Measurements from ENCODE around the gene UBASH3A.

The UBASH3A gene

DNA sequence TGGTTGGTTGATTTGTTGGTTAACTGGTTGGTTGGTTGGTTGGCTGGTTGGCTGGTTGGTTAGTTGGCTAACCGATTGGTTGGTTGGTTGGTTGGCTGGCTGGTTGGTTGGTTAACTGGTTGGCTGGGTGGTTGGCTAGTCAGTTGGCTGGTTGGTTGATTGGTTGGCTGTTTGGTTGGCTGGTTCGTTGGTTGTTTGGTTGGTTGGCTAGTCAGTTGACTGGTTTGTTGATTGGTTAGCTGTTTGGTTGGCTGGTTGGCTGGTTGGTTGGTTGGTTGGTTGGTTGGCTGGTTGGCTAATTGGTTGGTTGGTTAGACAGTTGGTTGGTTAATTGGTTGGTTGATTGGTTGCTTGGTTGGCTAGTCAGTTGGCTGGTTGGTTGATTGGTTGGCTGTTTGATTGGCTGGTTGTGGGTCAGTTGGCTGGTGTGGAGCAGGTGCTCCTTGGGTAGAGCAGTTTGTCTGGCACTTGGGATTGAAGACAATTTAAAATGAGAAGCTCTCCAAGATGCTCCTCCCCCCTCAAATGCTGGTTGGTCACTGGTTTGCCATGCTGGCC lies 85.4 kb downstream of the UBASH3A start:
- Histone ChIP-seq H4K8ac (ENCODE audit: low read depth, low read length) (no peak overlapping the region), H2AFZ (ENCODE audit: insufficient read depth, low read length, poor library complexity) (no peak overlapping the region), H3K9ac (ENCODE audit: low read length) (no peak overlapping the region), H3K4ac (ENCODE audit: low read depth, low read length) (no peak overlapping the region), H2BK5ac (ENCODE audit: low read depth, low read length, poor library complexity) (no peak overlapping the region), H4K12ac (ENCODE audit: low read depth, low read length) (no peak overlapping the region), H3K36me3 (ENCODE audit: control insufficient read depth in 1 of 2, insufficient read depth in 2 of 2, low read length in 2 of 2) (no peaks in the 10 kb centered on the region), H3K4me3 (ENCODE audit: low read depth, low read length) (no peak overlapping the region), H3K79me1 (ENCODE audit: low read length) (no peaks in the 10 kb centered on the region), H3K4me1 (ENCODE audit: control insufficient read depth in 1 of 2, insufficient read depth in 2 of 2, low read length in 2 of 2) (no peaks in the 10 kb centered on the region), H3K9me3 (ENCODE audit: insufficient read depth, low read depth, low read length) (peaks cover 4% of the 10 kb centered on the region), H3K4me2 (ENCODE audit: low read length) (no peak overlapping the region), H3K23ac (ENCODE audit: low read length) (no peak overlapping the region), H3K27me3 (ENCODE audit: insufficient read depth, low read length) (no peaks in the 10 kb centered on the region), H3K79me2 (ENCODE audit: control insufficient read depth, insufficient read depth, low read length, poor library complexity) (no peaks in the 10 kb centered on the region), H3K18ac (ENCODE audit: low read length) (no peak overlapping the region), H3K14ac (ENCODE audit: low read length) (no peak overlapping the region), H2AK5ac (ENCODE audit: low read length) (no peak overlapping the region), H2BK120ac (ENCODE audit: insufficient read depth, low read length, poor library complexity) (no peak overlapping the region), H2BK12ac (ENCODE audit: low read length) (no peak overlapping the region), H3K27ac (ENCODE audit: low read depth, low read length) (no peak overlapping the region), H4K91ac (ENCODE audit: low read depth, low read length) (no peak overlapping the region)
- no peak for DNase-seq
- no CpG with 5 or more reads among the region's 2 CpGs for WGBS (ENCODE audit: extremely low coverage, insufficient coverage, insufficient read length)

GRCh38 chr21:42489991-42490390 lies 86.3 kb downstream of the UBASH3A start:
- H2BK120ac ChIP-seq (ENCODE audit: insufficient read depth, low read length, poor library complexity), result no peak overlapping the region
- no peak overlapping the region for H4K91ac ChIP-seq (ENCODE audit: low read depth, low read length)
- H4K8ac ChIP-seq (ENCODE audit: low read depth, low read length), result no peak overlapping the region
- no peak for DNase-seq
- no peak overlapping the region for H3K4me3 ChIP-seq (ENCODE audit: low read depth, low read length)
- H3K27me3 ChIP-seq (ENCODE audit: insufficient read depth, low read length), result no peaks in the 10 kb centered on the region
- H3K4ac ChIP-seq (ENCODE audit: low read depth, low read length), result no peak overlapping the region
- no peak overlapping the region for H3K14ac ChIP-seq (ENCODE audit: low read length)
- H3K9ac ChIP-seq (ENCODE audit: low read length), result no peak overlapping the region
- H3K79me1 ChIP-seq (ENCODE audit: low read length), result no peaks in the 10 kb centered on the region
- H3K9me3 ChIP-seq (ENCODE audit: insufficient read depth, low read depth, low read length), result peaks cover 3% of the 10 kb centered on the region
- no peak overlapping the region for H3K23ac ChIP-seq (ENCODE audit: low read length)
- no peak overlapping the region for H4K12ac ChIP-seq (ENCODE audit: low read depth, low read length)
- no CpG with 5 or more reads among the region's 4 CpGs for WGBS (ENCODE audit: extremely low coverage, insufficient coverage, insufficient read length)
- no peak overlapping the region for H3K18ac ChIP-seq (ENCODE audit: low read length)
- H3K79me2 ChIP-seq (ENCODE audit: control insufficient read depth, insufficient read depth, low read length, poor library complexity), result no peaks in the 10 kb centered on the region
- H2AK5ac ChIP-seq (ENCODE audit: low read length), result no peak overlapping the region
- H2BK5ac ChIP-seq (ENCODE audit: low read depth, low read length, poor library complexity), result no peak overlapping the region
- no peak overlapping the region for H3K4me2 ChIP-seq (ENCODE audit: low read length)
- no peaks in the 10 kb centered on the region for H3K4me1 ChIP-seq (ENCODE audit: control insufficient read depth in 1 of 2, insufficient read depth in 2 of 2, low read length in 2 of 2)
- H2AFZ ChIP-seq (ENCODE audit: insufficient read depth, low read length, poor library complexity), result no peak overlapping the region
- H3K36me3 ChIP-seq (ENCODE audit: control insufficient read depth in 1 of 2, insufficient read depth in 2 of 2, low read length in 2 of 2), result no peaks in the 10 kb centered on the region
- H3K27ac ChIP-seq (ENCODE audit: low read depth, low read length), result no peak overlapping the region
- no peak overlapping the region for H2BK12ac ChIP-seq (ENCODE audit: low read length)

GRCh38 chr21:42490720-42491119 lies 87.0 kb downstream of the UBASH3A start:
- Histone ChIP-seq H3K9ac (ENCODE audit: low read length) (no peak overlapping the region), H4K91ac (ENCODE audit: low read depth, low read length) (no peak overlapping the region), H2AK5ac (ENCODE audit: low read length) (no peak overlapping the region), H3K4me2 (ENCODE audit: low read length) (no peak overlapping the region), H2BK120ac (ENCODE audit: insufficient read depth, low read length, poor library complexity) (no peak overlapping the region), H4K8ac (ENCODE audit: low read depth, low read length) (no peak overlapping the region), H3K36me3 (ENCODE audit: control insufficient read depth in 1 of 2, insufficient read depth in 2 of 2, low read length in 2 of 2) (no peaks in the 10 kb centered on the region), H3K4me1 (ENCODE audit: control insufficient read depth in 1 of 2, insufficient read depth in 2 of 2, low read length in 2 of 2) (peaks cover 3% of the 10 kb centered on the region in 2 experiments), H3K4ac (ENCODE audit: low read depth, low read length) (no peak overlapping the region), H3K23ac (ENCODE audit: low read length) (no peak overlapping the region), H3K27ac (ENCODE audit: low read depth, low read length) (no peak overlapping the region), H4K12ac (ENCODE audit: low read depth, low read length) (no peak overlapping the region), H2BK5ac (ENCODE audit: low read depth, low read length, poor library complexity) (no peak overlapping the region), H3K27me3 (ENCODE audit: insufficient read depth, low read length) (no peaks in the 10 kb centered on the region), H3K18ac (ENCODE audit: low read length) (no peak overlapping the region), H3K79me1 (ENCODE audit: low read length) (no peaks in the 10 kb centered on the region), H3K79me2 (ENCODE audit: control insufficient read depth, insufficient read depth, low read length, poor library complexity) (no peaks in the 10 kb centered on the region), H2AFZ (ENCODE audit: insufficient read depth, low read length, poor library complexity) (no peak overlapping the region), H3K14ac (ENCODE audit: low read length) (no peak overlapping the region), H3K9me3 (ENCODE audit: insufficient read depth, low read depth, low read length) (peaks cover 2% of the 10 kb centered on the region), H3K4me3 (ENCODE audit: low read depth, low read length) (no peak overlapping the region), H2BK12ac (ENCODE audit: low read length) (no peak overlapping the region)
- DNase-seq, result no peak

GRCh38 chr21:42491328-42491727 lies 87.6 kb downstream of the UBASH3A start:
- H3K4ac ChIP-seq (ENCODE audit: low read depth, low read length), result no peak overlapping the region
- DNase-seq, result no peak
- H4K91ac ChIP-seq (ENCODE audit: low read depth, low read length), result no peak overlapping the region
- no peak overlapping the region for H3K14ac ChIP-seq (ENCODE audit: low read length)
- H2BK120ac ChIP-seq (ENCODE audit: insufficient read depth, low read length, poor library complexity), result no peak overlapping the region
- no CpG with 5 or more reads among the region's 1 CpG for WGBS (ENCODE audit: extremely low coverage, insufficient coverage, insufficient read length)
- H2AK5ac ChIP-seq (ENCODE audit: low read length), result no peak overlapping the region
- no peak overlapping the region for H3K4me2 ChIP-seq (ENCODE audit: low read length)
- H3K9me3 ChIP-seq (ENCODE audit: insufficient read depth, low read depth, low read length), result peaks cover 2% of the 10 kb centered on the region
- no peak overlapping the region for H4K8ac ChIP-seq (ENCODE audit: low read depth, low read length)
- no peak overlapping the region for H2BK12ac ChIP-seq (ENCODE audit: low read length)
- H4K12ac ChIP-seq (ENCODE audit: low read depth, low read length), result no peak overlapping the region
- H3K79me1 ChIP-seq (ENCODE audit: low read length), result no peaks in the 10 kb centered on the region
- no peaks in the 10 kb centered on the region for H3K27me3 ChIP-seq (ENCODE audit: insufficient read depth, low read length)
- H3K36me3 ChIP-seq (ENCODE audit: control insufficient read depth in 1 of 2, insufficient read depth in 2 of 2, low read length in 2 of 2), result no peaks in the 10 kb centered on the region
- H3K9ac ChIP-seq (ENCODE audit: low read length), result no peak overlapping the region
- no peak overlapping the region for H3K23ac ChIP-seq (ENCODE audit: low read length)
- H3K27ac ChIP-seq (ENCODE audit: low read depth, low read length), result no peak overlapping the region
- H3K4me3 ChIP-seq (ENCODE audit: low read depth, low read length), result no peak overlapping the region
- no peak overlapping the region for H2BK5ac ChIP-seq (ENCODE audit: low read depth, low read length, poor library complexity)
- no peaks in the 10 kb centered on the region for H3K79me2 ChIP-seq (ENCODE audit: control insufficient read depth, insufficient read depth, low read length, poor library complexity)
- H2AFZ ChIP-seq (ENCODE audit: insufficient read depth, low read length, poor library complexity), result no peak overlapping the region
- H3K18ac ChIP-seq (ENCODE audit: low read length), result no peak overlapping the region
- H3K4me1 ChIP-seq (ENCODE audit: control insufficient read depth in 1 of 2, insufficient read depth in 2 of 2, low read length in 2 of 2), result peaks cover 4 to 6% of the 10 kb centered on the region in 2 experiments
